Choroid plexus epithelial cell (primary cell): ENCODE results near the gene SH2D3C.

Experiments
- DNase-seq: peaks from one replicate; pipeline ENCODE4 v3.0.0-alpha.2; 2010; ENCODE audit warnings: low read depth
- H3K4me3 ChIP-seq: 2 replicates; pipeline ENCODE4 v1.5.1; 2011; ENCODE audit warnings: low read depth, mild to moderate bottlenecking, control low read depth, low read length, moderate library complexity
- TF ChIP-seq, protein P1 (sequence below): conservative IDR thresholded peaks from 2 replicates; pipeline ENCODE4 v1.5.1; 2011; ENCODE audit warnings: low read depth, mild to moderate bottlenecking, control low read depth, inconsistent platforms, low read length, moderate library complexity

Gene SH2D3C

DNA sequence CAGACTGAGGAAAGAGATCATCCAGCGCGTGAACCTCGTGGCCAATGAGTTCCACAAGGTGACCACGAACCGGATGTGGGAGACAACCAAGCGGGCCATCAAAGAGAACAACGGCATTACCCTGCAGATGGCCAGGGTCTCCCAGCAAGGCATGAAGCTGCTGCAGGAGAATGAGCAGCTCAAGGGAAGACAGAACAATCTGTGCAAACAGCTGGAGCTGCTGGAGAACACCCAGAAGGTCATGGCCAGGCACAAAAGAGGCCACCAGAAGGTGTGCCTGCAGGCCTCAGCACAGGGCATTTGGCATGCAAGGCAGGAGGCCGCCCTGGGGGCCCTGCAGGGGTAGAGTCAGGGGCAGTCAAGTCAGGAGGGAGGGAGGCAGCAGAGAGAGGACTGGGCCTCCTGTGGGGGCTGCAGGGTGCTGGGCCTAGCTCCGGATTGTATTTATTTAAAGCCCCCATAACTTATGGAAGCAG lies 67.2 kb downstream of the SH2D3C start:
- TF ChIP-seq, protein P1, sequence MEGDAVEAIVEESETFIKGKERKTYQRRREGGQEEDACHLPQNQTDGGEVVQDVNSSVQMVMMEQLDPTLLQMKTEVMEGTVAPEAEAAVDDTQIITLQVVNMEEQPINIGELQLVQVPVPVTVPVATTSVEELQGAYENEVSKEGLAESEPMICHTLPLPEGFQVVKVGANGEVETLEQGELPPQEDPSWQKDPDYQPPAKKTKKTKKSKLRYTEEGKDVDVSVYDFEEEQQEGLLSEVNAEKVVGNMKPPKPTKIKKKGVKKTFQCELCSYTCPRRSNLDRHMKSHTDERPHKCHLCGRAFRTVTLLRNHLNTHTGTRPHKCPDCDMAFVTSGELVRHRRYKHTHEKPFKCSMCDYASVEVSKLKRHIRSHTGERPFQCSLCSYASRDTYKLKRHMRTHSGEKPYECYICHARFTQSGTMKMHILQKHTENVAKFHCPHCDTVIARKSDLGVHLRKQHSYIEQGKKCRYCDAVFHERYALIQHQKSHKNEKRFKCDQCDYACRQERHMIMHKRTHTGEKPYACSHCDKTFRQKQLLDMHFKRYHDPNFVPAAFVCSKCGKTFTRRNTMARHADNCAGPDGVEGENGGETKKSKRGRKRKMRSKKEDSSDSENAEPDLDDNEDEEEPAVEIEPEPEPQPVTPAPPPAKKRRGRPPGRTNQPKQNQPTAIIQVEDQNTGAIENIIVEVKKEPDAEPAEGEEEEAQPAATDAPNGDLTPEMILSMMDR: no peak
- H3K4me3 ChIP-seq: no peak overlapping the region
- no peak for DNase-seq

DNA sequence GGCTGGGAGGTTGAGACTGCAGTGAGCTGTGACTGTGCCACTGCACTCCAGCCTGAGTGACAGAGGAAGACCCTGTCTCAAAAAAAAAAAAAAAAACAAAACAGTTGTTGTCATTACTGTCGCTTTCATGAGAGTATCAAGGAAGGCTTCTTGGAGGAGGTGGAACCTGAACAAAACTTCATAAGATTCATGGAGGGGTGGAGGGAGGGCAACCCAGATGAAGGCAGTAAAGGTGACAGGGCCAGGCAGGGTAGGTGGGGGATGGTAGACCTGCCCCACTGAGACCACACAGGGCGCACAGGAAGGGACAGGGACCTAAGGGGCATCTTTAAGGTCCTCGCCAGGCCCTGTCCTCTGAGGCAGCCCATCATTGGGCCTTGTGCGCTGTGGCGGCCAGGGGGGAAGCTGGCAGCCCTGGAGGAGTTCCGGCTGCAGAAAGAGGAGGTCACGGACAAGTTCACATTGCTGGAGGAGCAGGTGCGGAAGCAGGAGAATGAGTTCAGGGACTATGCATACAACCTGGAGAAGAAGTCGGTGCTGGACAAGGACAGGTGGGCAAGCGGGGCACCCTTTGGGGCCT lies 68.2 kb downstream of the SH2D3C start:
- DNase-seq: no peak
- no peak overlapping the region for H3K4me3 ChIP-seq
- TF ChIP-seq, protein P1: no peak

DNA sequence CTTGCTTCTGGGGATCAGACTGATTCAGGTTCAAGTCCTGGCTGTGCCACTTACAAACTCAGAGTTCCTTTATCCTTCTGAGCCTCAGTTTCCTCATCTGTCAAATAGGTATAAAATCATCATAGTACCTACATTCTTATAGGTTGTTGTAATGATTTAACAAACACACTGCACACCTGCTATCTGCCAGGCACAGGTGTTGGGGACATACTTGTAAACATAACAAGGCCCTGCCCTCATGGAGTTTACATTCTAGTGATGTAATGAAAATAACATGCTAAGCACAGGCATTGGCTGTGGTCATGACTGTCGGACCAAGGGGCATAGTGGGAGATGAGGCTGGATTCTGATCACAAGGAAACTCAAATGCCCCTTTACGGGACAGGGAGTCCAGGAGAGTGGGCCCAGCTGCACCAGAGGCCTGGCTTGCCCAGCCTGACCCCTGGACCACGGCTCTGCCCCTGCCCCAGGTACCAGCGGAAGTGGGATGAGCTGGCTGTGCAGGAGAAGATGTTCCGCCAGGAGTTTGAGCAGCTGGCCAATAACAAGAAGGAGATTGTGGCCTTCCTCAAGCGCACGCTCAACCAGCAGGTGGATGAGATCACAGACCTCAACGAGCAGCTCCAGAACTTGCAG lies 69.4 kb downstream of the SH2D3C start:
- TF ChIP-seq, protein P1: no peak
- DNase-seq: no peak
- H3K4me3 ChIP-seq: no peak overlapping the region

DNA sequence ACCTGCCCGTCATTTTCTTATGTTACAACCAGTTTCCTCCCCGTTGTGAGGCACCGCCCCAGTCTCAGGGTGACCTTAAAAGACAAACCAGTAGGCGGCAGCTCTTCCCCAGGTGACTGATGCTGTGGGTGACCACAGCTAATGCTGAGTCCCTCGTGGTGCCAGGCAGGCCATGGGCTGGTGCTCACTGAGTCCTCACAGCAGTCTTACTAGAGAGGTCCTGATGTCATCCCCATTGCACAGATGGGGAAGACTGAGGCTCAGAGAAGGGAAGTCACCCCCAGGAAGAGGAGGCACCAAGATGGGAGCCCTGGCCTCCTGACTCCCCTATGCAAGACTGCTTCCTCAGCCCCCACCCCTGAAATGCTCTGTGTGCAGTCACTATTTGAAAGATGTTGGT lies 70.7 kb downstream of the SH2D3C start:
- no peak for DNase-seq
- no peak overlapping the region for H3K4me3 ChIP-seq
- TF ChIP-seq, protein P1: peak; percentile 14

GRCh38 chr9:127706836-127707241 lies 71.6 kb downstream of the SH2D3C start, which contains the start of gene CFAP157:
CFAP157 (plus strand) TSS chr9:127706988; CDS start chr9:127707032, 44 bp downstream.
- no peak for DNase-seq
- TF ChIP-seq, protein P1: no peak
- no peak within 1 kb of the TSS for H3K4me3 ChIP-seq

- TF ChIP-seq, protein P1: no peak
- H3K4me3 ChIP-seq: no peak overlapping the region
- no peak for DNase-seq
Observed at GRCh38 chr9:127705577-127706379, 72.7 kb downstream of the SH2D3C start.
